Endothelial cell of umbilical vein (primary cell): Measurements from ENCODE around the gene CD83. TPM values are rescaled to one million over a fixed set of nuclear protein-coding genes. Genes with fewer than 3 reads are reported as not detected.

Experiments used
- BruUV-seq: library from RNA; stranded (reverse); fragments of 400-500 nt; replicated peaks from 2 replicates; lab custom pipeline; 2021; lab: Mats Ljungman, UMichigan
- CTCF ChIA-PET: fragments of 300-600, 350-600 bp; sonication (Branson Sonifier 250); formaldehyde crosslinking; loops from one replicate; lab custom pipeline; 2021; ENCODE audit warnings: antibody characterized with exemption, inconsistent platforms; lab: Charles Lee
- POLR2A ChIA-PET: fragments of 300-600, 350-600 bp; sonication (Branson Sonifier 250); formaldehyde crosslinking; loops from one replicate; lab custom pipeline; 2021; ENCODE audit warnings: antibody characterized with exemption, inconsistent platforms; lab: Charles Lee
- DNase-seq: peaks from one replicate; pipeline ENCODE4 v3.0.0-alpha.2; 2011; ENCODE audit warnings: low read depth, low spot score
- FAIRE-seq: peaks from 2 replicates; lab custom pipeline; 2011; peaks lifted over from hg19 to GRCh38; lab: Jason Lieb, UNC
- H2AFZ ChIP-seq: 2 replicates; pipeline ENCODE4 v1.6.0; 2012; ENCODE audit warnings: low read depth, low read length, control low read depth, inconsistent platforms
- H3K27ac ChIP-seq: 2 replicates; pipeline ENCODE4 v1.5.1; 2011; ENCODE audit warnings: low read depth, mild to moderate bottlenecking, control low read depth, low read length, moderate library complexity; ENCODE audit not compliant: insufficient read depth
- H3K27me3 ChIP-seq, 2 experiments: 2 replicates each; pipeline versions ENCODE4 v1.6.0 to v1.6.1; 2011; ENCODE audit warnings: low read length in 2 of 2, mixed read lengths in 1 of 2; ENCODE audit not compliant: control insufficient read depth in 2 of 2, insufficient read depth in 2 of 2
- H3K36me3 ChIP-seq, 2 experiments: 2 replicates in 1 of 2; 3 replicates in 1 of 2; pipeline ENCODE4 v1.5.1; 2011; ENCODE audit warnings: low read length in 2 of 2, mild to moderate bottlenecking in 1 of 2, moderate library complexity in 1 of 2; ENCODE audit not compliant: control insufficient read depth in 2 of 2, insufficient read depth in 2 of 2; ENCODE audit errors: extremely low read depth in 1 of 2
- H3K4me1 ChIP-seq: 3 replicates; pipeline ENCODE4 v1.5.1; 2011; ENCODE audit warnings: mild to moderate bottlenecking, low read length; ENCODE audit not compliant: control insufficient read depth, insufficient read depth; ENCODE audit errors: extremely low read depth
- H3K4me2 ChIP-seq: 2 replicates; pipeline ENCODE4 v1.6.1; 2011; ENCODE audit warnings: low read length, control low read depth, mixed read lengths; ENCODE audit not compliant: insufficient read depth
- H3K4me3 ChIP-seq, 3 experiments: fragments of 200-600 bp in 1 of 3; sonication (generic), shearing (Covaris generic) in 1 of 3; replicated peaks in 1 of 3; 2 replicates each; pipeline ENCODE4 v1.5.1; 2011 to 2016; ENCODE audit warnings: control low read depth in 3 of 3, low read length in 3 of 3, mild to moderate bottlenecking in 2 of 3, inconsistent platforms in 1 of 3, low read depth in 1 of 3, moderate library complexity in 1 of 3; ENCODE audit not compliant: insufficient read depth in 1 of 3
- H3K79me2 ChIP-seq: 2 replicates; pipeline ENCODE4 v1.6.0; 2012; ENCODE audit warnings: low read length, inconsistent platforms; ENCODE audit not compliant: control insufficient read depth, insufficient read depth
- H3K9ac ChIP-seq: replicated peaks from 2 replicates; pipeline ENCODE3; 2011; ENCODE audit warnings: low read length, control low read depth; ENCODE audit not compliant: insufficient read depth; ENCODE audit errors: extremely low read depth
- H3K9me1 ChIP-seq: replicated peaks from 3 replicates; pipeline ENCODE4 v1.6.0; 2011; ENCODE audit warnings: mild to moderate bottlenecking, low read length; ENCODE audit not compliant: control insufficient read depth, insufficient read depth; ENCODE audit errors: extremely low read depth
- H3K9me3 ChIP-seq: replicated peaks from 2 replicates; pipeline ENCODE4 v1.5.1; 2012; ENCODE audit warnings: low read length, inconsistent platforms; ENCODE audit not compliant: control insufficient read depth, insufficient read depth
- H4K20me1 ChIP-seq: replicated peaks from 2 replicates; pipeline ENCODE3; 2011; ENCODE audit warnings: mild to moderate bottlenecking, low read length; ENCODE audit not compliant: control insufficient read depth, insufficient read depth; ENCODE audit errors: extremely low read depth
- EZH2 ChIP-seq: IDR thresholded peaks from 2 replicates; pipeline ENCODE4 v1.6.1; 2012; ENCODE audit warnings: borderline replicate concordance, low read depth, mild to moderate bottlenecking, moderate library complexity, low read length, inconsistent platforms; ENCODE audit not compliant: severe bottlenecking
- FOS ChIP-seq: IDR thresholded peaks from 2 replicates; pipeline ENCODE4 v1.6.1; 2011; ENCODE audit warnings: mild to moderate bottlenecking, low read length, moderate library complexity, borderline replicate concordance; ENCODE audit not compliant: insufficient read depth
- JUN ChIP-seq: IDR thresholded peaks from 2 replicates; pipeline ENCODE4 v1.6.1; 2011; ENCODE audit warnings: borderline replicate concordance, low read depth; ENCODE audit not compliant: insufficient read length, insufficient read depth
- MYC ChIP-seq: IDR thresholded peaks from one replicate; pipeline ENCODE4 v1.6.1; 2011; ENCODE audit warnings: mild to moderate bottlenecking, low read depth, low read length
- POLR2A ChIP-seq: IDR thresholded peaks from 2 replicates; pipeline ENCODE4 v1.6.1; 2012; ENCODE audit warnings: low read depth, mild to moderate bottlenecking, control low read depth, low read length
- dilution Hi-C: fragments of 300-500 bp; cut with MboI; formaldehyde crosslinking; loops from one replicate; pipeline ENCODE4 v1.15.0; 2019; ENCODE audit warnings: low sequenced_read_pairs; ENCODE audit not compliant: extremely low pct_ligation_motif_present
- intact Hi-C: fragments of 100-400 bp; cut with micrococcal nuclease; formaldehyde crosslinking; loops from one replicate; pipeline ENCODE4 v1.10.0; 2022
- polyA plus RNA-seq, 4 experiments: library from polyadenylated mRNA; depleted of rRNA in 3 of 4; stranded (reverse) in 3 of 4; unstranded in 1 of 4; fragments of >200 nt; gene quantifications; 2 replicates each; pipeline versions ENCODE4 v1.2.1 to v1.2.3, GENCODE V29; 2011 to 2012; ENCODE audit warnings: missing spikeins in 1 of 4
- total RNA-seq: library from RNA; stranded (reverse); gene quantifications from 2 replicates; pipeline ENCODE4 v1.2.3, GENCODE V29; 2021
- TF ChIP-seq, protein P1 (sequence below): IDR thresholded peaks from 2 replicates; pipeline ENCODE4 v1.6.1; 2011; ENCODE audit not compliant: insufficient read depth, insufficient read length
- TF ChIP-seq, protein P2 (sequence below), 2 donors: IDR thresholded peaks; 1 replicate in 1 of 2; 2 replicates in 1 of 2; pipeline ENCODE4 v1.5.1; 2011; ENCODE audit warnings: low read length in 2 of 2, mild to moderate bottlenecking in 2 of 2, moderate library complexity in 2 of 2, control low read depth in 1 of 2, inconsistent platforms in 1 of 2, low read depth in 1 of 2; ENCODE audit not compliant: insufficient read depth in 1 of 2; ENCODE audit errors: extremely low read depth in 1 of 2

The CD83 gene
- total and polyA plus RNA-seq, 2 donors (not counting 3 experiments of a cell fraction or from before 2014, with no cell fraction given), result 0.40 to 0.46 TPM

DNA sequence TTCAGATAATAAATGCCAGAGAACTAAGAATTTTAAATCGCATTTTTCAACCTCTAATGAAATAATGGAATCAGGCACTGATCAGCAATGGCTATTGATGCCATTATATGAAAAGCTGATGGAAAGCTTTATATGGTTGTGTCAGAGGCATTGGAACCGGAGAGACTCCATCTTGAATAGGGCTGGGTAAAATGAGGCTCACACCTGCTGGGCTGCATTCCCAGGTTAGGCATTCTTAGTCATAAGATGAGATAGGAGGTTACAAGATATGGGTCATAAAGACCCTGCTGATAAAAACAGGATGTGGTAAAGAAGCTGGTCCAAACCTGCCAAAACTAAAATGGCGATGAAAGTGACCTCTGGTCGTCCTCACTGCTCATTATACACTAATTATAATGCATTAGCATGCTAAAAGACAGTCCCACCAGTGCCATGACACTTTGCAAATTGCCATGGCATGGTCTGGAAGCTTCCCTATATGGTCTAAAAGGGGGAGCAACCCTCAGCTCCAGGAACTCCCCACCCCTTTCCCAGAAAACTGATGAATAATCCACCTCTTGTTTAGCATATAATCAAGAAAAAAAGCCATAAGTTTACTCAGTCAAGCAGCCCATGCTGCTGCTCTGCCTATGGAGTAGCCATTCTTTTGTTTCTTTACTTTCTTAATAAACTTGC, 40.2 kb upstream of the CD83 start:
- Histone ChIP-seq H3K9me1 (no peaks in the 10 kb centered on the region), H3K4me2 (no peak overlapping the region), H3K27me3 (no peaks in the 10 kb centered on the region), H3K36me3 (no peaks in the 10 kb centered on the region), H3K4me3 (no peak overlapping the region), H3K4me1 (peaks cover 2% of the 10 kb centered on the region), H3K9me3 (no peaks in the 10 kb centered on the region), H3K79me2 (no peaks in the 10 kb centered on the region), H4K20me1 (no peaks in the 10 kb centered on the region), H3K27ac (no peak overlapping the region), H3K9ac (no peak overlapping the region), H2AFZ (no peak overlapping the region)
- ChIA-PET CTCF (interaction anchor here (1.4 to 2.0 kb wide), 2 partner anchors 10 to 169 kb away, joined by 3 to 8 read pairs; no protein-coding TSS in a partner anchor), POLR2A (no interaction called here)
- dilution Hi-C loops (no loop called here), intact Hi-C loops (no loop called here)
- TF ChIP-seq EZH2 (no peak), JUN (no peak), MYC (no peak), POLR2A (no peak), FOS (no peak)
- TF ChIP-seq, protein P1, sequence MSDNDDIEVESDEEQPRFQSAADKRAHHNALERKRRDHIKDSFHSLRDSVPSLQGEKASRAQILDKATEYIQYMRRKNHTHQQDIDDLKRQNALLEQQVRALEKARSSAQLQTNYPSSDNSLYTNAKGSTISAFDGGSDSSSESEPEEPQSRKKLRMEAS, result no peak
- TF ChIP-seq, protein P2, sequence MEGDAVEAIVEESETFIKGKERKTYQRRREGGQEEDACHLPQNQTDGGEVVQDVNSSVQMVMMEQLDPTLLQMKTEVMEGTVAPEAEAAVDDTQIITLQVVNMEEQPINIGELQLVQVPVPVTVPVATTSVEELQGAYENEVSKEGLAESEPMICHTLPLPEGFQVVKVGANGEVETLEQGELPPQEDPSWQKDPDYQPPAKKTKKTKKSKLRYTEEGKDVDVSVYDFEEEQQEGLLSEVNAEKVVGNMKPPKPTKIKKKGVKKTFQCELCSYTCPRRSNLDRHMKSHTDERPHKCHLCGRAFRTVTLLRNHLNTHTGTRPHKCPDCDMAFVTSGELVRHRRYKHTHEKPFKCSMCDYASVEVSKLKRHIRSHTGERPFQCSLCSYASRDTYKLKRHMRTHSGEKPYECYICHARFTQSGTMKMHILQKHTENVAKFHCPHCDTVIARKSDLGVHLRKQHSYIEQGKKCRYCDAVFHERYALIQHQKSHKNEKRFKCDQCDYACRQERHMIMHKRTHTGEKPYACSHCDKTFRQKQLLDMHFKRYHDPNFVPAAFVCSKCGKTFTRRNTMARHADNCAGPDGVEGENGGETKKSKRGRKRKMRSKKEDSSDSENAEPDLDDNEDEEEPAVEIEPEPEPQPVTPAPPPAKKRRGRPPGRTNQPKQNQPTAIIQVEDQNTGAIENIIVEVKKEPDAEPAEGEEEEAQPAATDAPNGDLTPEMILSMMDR (IDR thresholded peaks at IDR 0.05; ENCODE audit: extremely low read depth in 1 of 2, insufficient read depth in 1 of 2, low read depth in 1 of 2, low read length in 2 of 2), result no peak
- FAIRE-seq (no peak), DNase-seq (no peak)
- no TSS peak for BruUV-seq
